ENCODE data around the gene ZNF672. TPM values are rescaled to one million over a fixed set of nuclear protein-coding genes. Genes with fewer than 3 reads are reported as not detected.

ZNF672 gene
- total RNA-seq, 1 donor from 2014 or later: 15.3 TPM

DNA sequence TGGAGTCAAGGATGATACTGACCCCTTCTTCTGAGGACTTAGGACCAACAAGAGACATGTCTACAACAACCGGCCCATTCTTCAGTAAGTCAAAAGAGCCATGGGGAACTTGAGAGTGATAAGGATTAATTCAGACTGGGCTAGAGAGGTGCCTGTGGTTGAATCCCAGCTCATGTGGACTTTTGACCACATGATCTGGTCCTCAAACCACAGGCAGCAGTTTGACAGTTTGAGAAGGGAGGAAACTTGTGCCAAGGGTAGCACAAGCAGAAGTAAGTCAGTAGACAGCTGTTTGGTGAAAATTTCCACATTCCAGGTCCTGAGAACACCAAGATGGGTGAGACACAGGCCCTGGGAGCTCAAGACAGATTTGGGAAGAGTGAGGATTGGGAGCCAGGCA is 32.1 kb upstream of the ZNF672 start:
- no peak for FAIRE-seq
- TF ChIP-seq, protein P1, sequence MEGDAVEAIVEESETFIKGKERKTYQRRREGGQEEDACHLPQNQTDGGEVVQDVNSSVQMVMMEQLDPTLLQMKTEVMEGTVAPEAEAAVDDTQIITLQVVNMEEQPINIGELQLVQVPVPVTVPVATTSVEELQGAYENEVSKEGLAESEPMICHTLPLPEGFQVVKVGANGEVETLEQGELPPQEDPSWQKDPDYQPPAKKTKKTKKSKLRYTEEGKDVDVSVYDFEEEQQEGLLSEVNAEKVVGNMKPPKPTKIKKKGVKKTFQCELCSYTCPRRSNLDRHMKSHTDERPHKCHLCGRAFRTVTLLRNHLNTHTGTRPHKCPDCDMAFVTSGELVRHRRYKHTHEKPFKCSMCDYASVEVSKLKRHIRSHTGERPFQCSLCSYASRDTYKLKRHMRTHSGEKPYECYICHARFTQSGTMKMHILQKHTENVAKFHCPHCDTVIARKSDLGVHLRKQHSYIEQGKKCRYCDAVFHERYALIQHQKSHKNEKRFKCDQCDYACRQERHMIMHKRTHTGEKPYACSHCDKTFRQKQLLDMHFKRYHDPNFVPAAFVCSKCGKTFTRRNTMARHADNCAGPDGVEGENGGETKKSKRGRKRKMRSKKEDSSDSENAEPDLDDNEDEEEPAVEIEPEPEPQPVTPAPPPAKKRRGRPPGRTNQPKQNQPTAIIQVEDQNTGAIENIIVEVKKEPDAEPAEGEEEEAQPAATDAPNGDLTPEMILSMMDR (IDR thresholded peaks at IDR 0.05; ENCODE audit: insufficient read depth, low read length, severe bottlenecking): no peak
- no peaks in the 10 kb centered on the region for H3K27me3 ChIP-seq (ENCODE audit: control insufficient read depth, insufficient read depth, low read length)
- DNase-seq (ENCODE audit: low read depth): no peak
- no peak overlapping the region for H3K4me3 ChIP-seq (ENCODE audit: low read depth, low read length)
- no peaks in the 10 kb centered on the region for H3K36me3 ChIP-seq (ENCODE audit: control insufficient read depth, insufficient read depth, low read length)

DNA sequence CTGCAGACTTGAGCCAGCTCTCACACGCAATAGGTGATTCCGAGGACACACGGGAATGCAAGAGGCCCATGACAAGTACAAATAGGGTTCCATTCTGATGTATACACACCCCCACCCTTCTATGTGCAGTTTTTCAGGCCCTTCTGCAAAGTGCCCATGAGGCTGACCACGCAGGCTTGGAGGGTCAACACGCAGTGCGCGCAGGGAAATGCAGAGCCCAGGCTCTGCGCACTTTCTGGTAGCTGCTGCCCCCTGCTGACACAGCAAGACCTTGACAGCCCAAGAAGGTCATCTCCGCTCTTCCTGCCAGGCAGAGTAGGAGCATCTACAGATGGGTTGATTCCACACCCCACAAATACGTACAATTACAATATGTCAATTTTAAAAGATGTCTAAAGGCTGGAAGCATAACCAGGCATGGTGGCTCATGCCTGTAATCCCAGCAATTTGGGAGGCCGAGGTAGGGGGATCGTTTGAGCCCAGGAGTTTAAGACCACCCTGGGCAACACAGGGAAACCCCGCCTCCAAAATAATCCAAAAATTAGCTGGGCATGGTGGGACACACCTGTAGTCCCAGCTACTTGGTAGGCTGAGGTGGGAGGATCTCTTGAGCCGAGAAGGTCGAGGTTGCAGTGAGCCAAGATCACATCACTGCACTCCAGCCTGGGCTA is 30.8 kb upstream of the ZNF672 start:
- Histone ChIP-seq H3K4me3 (ENCODE audit: low read depth, low read length) (no peak overlapping the region), H3K27me3 (ENCODE audit: control insufficient read depth, insufficient read depth, low read length) (no peaks in the 10 kb centered on the region), H3K36me3 (ENCODE audit: control insufficient read depth, insufficient read depth, low read length) (no peaks in the 10 kb centered on the region)
- TF ChIP-seq, protein P1 (IDR thresholded peaks at IDR 0.05; ENCODE audit: insufficient read depth, low read length, severe bottlenecking): peak; percentile 84
- DNase-seq (ENCODE audit: low read depth): peak; percentile 25
- FAIRE-seq: no peak

DNA sequence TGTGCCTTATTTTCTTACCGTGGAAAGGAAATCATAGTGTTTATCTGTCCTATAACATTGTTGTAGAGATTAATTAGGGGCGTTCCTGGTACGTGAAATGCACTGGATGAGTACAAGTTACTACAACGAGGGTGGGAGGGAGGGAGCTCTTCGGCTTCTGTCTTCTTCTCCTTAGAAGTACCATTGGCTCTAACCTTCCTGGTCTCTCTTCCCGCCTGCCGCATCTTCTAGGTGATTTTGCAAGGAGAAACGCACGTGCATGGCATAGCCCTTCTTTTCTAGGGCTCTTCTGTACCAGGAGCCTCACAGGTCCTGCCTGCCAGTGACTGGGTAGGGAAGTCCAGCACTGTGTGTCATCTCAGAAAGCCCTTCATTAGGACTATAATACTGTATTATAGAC is 29.1 kb upstream of the ZNF672 start:
- FAIRE-seq (no peak), DNase-seq (ENCODE audit: low read depth) (no peak)
- TF ChIP-seq, protein P1 (IDR thresholded peaks at IDR 0.05; ENCODE audit: insufficient read depth, low read length, severe bottlenecking): no peak
- Histone ChIP-seq H3K36me3 (ENCODE audit: control insufficient read depth, insufficient read depth, low read length) (peaks cover 5% of the 10 kb centered on the region), H3K4me3 (ENCODE audit: low read depth, low read length) (no peak overlapping the region), H3K27me3 (ENCODE audit: control insufficient read depth, insufficient read depth, low read length) (no peaks in the 10 kb centered on the region)

DNA sequence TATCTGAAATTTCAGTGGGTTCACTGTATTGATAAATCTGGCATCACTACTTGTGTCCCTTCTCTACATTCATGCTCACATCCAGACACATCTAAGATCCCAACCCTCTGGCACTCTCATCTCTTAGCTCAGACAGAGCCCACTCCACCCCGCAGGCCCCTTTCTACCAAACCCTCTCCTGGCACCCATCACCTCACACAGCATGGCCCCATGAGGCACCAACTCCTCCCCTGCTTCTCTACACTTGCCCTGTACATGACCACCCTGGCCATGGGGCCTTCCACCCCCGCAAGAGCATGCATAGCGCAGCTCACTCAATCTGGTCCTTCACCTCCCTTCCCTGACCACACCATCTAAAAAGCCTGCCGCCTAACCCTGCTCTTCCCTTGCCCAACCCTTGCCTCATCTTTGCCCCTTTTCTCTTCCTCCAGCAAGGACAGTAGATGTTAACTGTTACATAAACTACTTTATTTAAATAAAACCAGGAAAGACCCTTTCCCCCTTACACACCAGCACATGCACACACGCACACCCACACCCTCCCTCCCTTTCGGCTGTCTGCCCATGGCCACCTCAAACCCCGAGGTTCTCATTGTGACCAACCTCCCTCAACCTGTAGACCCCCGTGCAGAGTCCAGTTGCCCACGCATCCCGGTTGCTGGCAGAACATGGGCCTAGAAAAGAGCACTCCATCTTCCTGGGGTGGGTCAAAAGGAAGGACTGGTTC is 27.9 kb upstream of the ZNF672 start:
- no peak for DNase-seq (ENCODE audit: low read depth)

DNA sequence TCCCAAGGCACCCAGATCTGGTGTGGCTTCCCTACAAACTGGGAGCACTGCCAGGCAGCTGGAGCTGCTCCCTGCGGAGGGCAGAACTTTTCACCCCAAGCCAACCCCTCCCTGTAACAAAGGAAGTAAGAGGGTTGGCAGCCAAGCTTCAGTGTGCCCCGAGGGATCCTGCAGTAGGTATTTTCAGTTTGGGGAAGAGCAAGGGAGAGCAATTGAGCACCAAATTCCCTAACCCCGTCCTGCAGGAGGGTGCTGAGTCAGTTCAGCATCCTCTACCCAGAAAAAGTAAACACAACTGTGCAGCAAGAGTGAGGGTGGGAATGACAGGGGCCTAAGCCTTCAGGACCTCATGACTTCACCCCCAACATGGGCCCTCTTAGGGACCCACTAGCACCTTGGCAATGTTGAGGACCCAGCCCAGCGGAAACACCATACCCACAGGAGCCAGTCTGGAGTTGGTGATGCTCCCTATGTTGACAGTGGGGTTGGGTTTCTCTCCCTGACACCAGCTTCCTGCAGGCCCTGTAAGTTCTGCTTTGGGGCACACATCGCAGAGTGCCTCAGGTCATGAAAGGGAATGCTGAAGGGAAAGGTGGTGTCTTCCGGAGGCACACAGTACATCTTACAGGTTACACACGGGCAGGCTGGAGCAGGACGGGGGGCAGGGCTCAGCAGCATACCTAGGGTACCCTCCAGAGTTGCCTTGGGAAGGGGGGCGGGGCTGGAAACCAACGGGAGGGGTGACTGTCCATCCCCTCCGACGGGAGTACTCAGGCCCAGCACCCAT is 27.1 kb upstream of the ZNF672 start:
- no peak for FAIRE-seq
- Histone ChIP-seq H3K36me3 (ENCODE audit: control insufficient read depth, insufficient read depth, low read length) (peaks cover 11% of the 10 kb centered on the region), H3K27me3 (ENCODE audit: control insufficient read depth, insufficient read depth, low read length) (no peaks in the 10 kb centered on the region), H3K4me3 (ENCODE audit: low read depth, low read length) (no peak overlapping the region)
- TF ChIP-seq, protein P1 (IDR thresholded peaks at IDR 0.05; ENCODE audit: insufficient read depth, low read length, severe bottlenecking): no peak
- DNase-seq (ENCODE audit: low read depth): no peak

More for the DNA sequence above, 27.9 kb upstream of the ZNF672 start:
- no peak for FAIRE-seq
- no peak overlapping the region for H3K4me3 ChIP-seq (ENCODE audit: low read depth, low read length)
- H3K27me3 ChIP-seq (ENCODE audit: control insufficient read depth, insufficient read depth, low read length): no peaks in the 10 kb centered on the region
- peaks cover 11% of the 10 kb centered on the region for H3K36me3 ChIP-seq (ENCODE audit: control insufficient read depth, insufficient read depth, low read length)
- TF ChIP-seq, protein P1 (IDR thresholded peaks at IDR 0.05; ENCODE audit: insufficient read depth, low read length, severe bottlenecking): no peak

Data from bronchial epithelial cell (primary cell).